K562 (cell line): Measurements from ENCODE around the gene AHNAK. TPM values are rescaled to one million over a fixed set of nuclear protein-coding genes. Genes with fewer than 3 reads are reported as not detected.
A peak's percentile ranks its signal among the peaks of the same experiment; 100 is the strongest.

Experiments used
- ATAC-seq: fragments of 200-7000 bp; cut with Tn5 transposase; 3 replicates; pipeline ENCODE4 v1.9.1; 2020; ENCODE audit warnings: moderate library complexity
- Bru-seq: library from RNA; stranded (reverse); fragments of 400-500 nt; gene quantifications from one replicate; lab custom pipeline; 2021; lab: Mats Ljungman, UMichigan
- BruChase-seq, 2 experiments: library from RNA; stranded (reverse); fragments of 400-500 nt; gene quantifications; one replicate each; lab custom pipeline; 2021; lab: Mats Ljungman, UMichigan
- BruUV-seq: library from RNA; stranded (reverse); fragments of 400-500 nt; replicated peaks from 2 replicates; lab custom pipeline; 2021; lab: Mats Ljungman, UMichigan
- CTCF ChIA-PET: fragments of 300-600 bp; formaldehyde crosslinking; extraction: SDS; loops from one replicate; lab custom pipeline; 2021; ENCODE audit warnings: low intra/inter-chr PET ratio; lab: Yijun Ruan, JAX
- POLR2A ChIA-PET: fragments of 300-600, 350-650 bp; sonication (Branson Sonifier 250); formaldehyde crosslinking; extraction: SDS; loops from one replicate; lab custom pipeline; 2021; ENCODE audit warnings: antibody characterized with exemption, inconsistent platforms; lab: Yijun Ruan, JAX
- DNase-seq, 4 experiments: peaks; one replicate each; pipeline versions ENCODE4 v3.0.0 to v3.0.0-alpha.2; 2011 to 2018; ENCODE audit warnings: low spot score in 3 of 4, mixed read lengths in 3 of 4; ENCODE audit errors: extremely low read depth in 1 of 4
- FAIRE-seq: peaks from 2 replicates; lab custom pipeline; 2011; peaks lifted over from hg19 to GRCh38; lab: Jason Lieb, UNC
- H2AFZ ChIP-seq: 2 replicates; pipeline ENCODE4 v1.6.0; 2011; ENCODE audit warnings: low read depth, low read length, control low read depth, inconsistent platforms
- H3K27ac ChIP-seq: fragments of 200-600 bp; 3 replicates; pipeline ENCODE4 v1.8.0; 2011; ENCODE audit warnings: low read depth, mild to moderate bottlenecking, control low read depth, inconsistent platforms, low read length, moderate library complexity, mixed read lengths; ENCODE audit errors: extremely low read depth
- H3K27me3 ChIP-seq, 2 experiments: fragments of 300-600 bp in 1 of 2; 2 replicates in 1 of 2; 3 replicates in 1 of 2; pipeline versions ENCODE4 v1.6.0 to v1.8.0; 2011; ENCODE audit warnings: inconsistent platforms in 2 of 2, low read length in 2 of 2, mild to moderate bottlenecking in 1 of 2, mixed read lengths in 1 of 2, moderate library complexity in 1 of 2; ENCODE audit not compliant: control insufficient read depth in 2 of 2, insufficient read depth in 2 of 2
- H3K36me3 ChIP-seq: fragments of 300-600 bp; 3 replicates; pipeline ENCODE4 v1.8.0; 2011; ENCODE audit warnings: mild to moderate bottlenecking, low read length, inconsistent platforms; ENCODE audit not compliant: control insufficient read depth, insufficient read depth
- H3K4me1 ChIP-seq, 2 experiments: fragments of 200-600 bp in 1 of 2; replicated peaks in 1 of 2; 2 replicates in 1 of 2; 3 replicates in 1 of 2; pipeline versions ENCODE4 v1.5.1 to v1.8.0; 2011; ENCODE audit warnings: inconsistent platforms in 2 of 2, low read length in 2 of 2, mild to moderate bottlenecking in 1 of 2, mixed read lengths in 1 of 2, moderate library complexity in 1 of 2; ENCODE audit not compliant: control insufficient read depth in 2 of 2, insufficient read depth in 2 of 2
- H3K4me2 ChIP-seq: 2 replicates; pipeline ENCODE4 v1.6.1; 2011; ENCODE audit warnings: low read length, control low read depth, inconsistent platforms, mixed read lengths; ENCODE audit not compliant: insufficient read depth
- H3K4me3 ChIP-seq: fragments of 200-600 bp; sonication (generic), shearing (Covaris generic); 2 replicates; pipeline ENCODE4 v1.5.1; 2016; ENCODE audit warnings: control low read depth, inconsistent platforms
- H3K79me2 ChIP-seq: fragments of 200-600 bp; 3 replicates; pipeline ENCODE4 v1.8.0; 2011; ENCODE audit warnings: low read length, inconsistent platforms; ENCODE audit not compliant: control insufficient read depth, insufficient read depth
- H3K9ac ChIP-seq, 2 experiments: 2 replicates each; pipeline versions ENCODE4 v1.6.0 to v1.6.1; 2011; ENCODE audit warnings: low read depth in 2 of 2, low read length in 2 of 2, control low read depth in 1 of 2, inconsistent platforms in 1 of 2, mild to moderate bottlenecking in 1 of 2, mixed read lengths in 1 of 2; ENCODE audit not compliant: insufficient read depth in 1 of 2
- H3K9me1 ChIP-seq: one replicate; pipeline ENCODE4 v1.6.0; 2011; ENCODE audit warnings: inconsistent platforms, mild to moderate bottlenecking, low read length, moderate library complexity; ENCODE audit not compliant: control insufficient read depth, insufficient read depth
- H3K9me3 ChIP-seq: replicated peaks from 2 replicates; pipeline ENCODE4 v1.5.1; 2011; ENCODE audit warnings: low read depth, low read length, inconsistent platforms; ENCODE audit not compliant: control insufficient read depth, insufficient read depth
- H4K20me1 ChIP-seq: replicated peaks from 2 replicates; pipeline ENCODE4 v1.6.1; 2011; ENCODE audit warnings: low read length, inconsistent platforms, mixed read lengths; ENCODE audit not compliant: control insufficient read depth, insufficient read depth
- CCNT2 ChIP-seq: IDR thresholded peaks from 2 replicates; pipeline ENCODE4 v1.6.1; 2011; ENCODE audit warnings: borderline replicate concordance, low read depth, mild to moderate bottlenecking, moderate library complexity, mixed read lengths, low read length; ENCODE audit not compliant: insufficient read length; ENCODE audit errors: extremely low read depth
- FIP1L1 ChIP-seq: fragments of 200-400 bp; formaldehyde crosslinking; IDR thresholded peaks from 2 replicates; pipeline ENCODE4 v1.6.1; 2018; ENCODE audit warnings: mild to moderate bottlenecking, low read depth, low read length; ENCODE audit not compliant: poor library complexity, severe bottlenecking
- GABPB1 ChIP-seq: sonication (generic); formaldehyde crosslinking; IDR thresholded peaks from 2 replicates; pipeline ENCODE4 v1.8.0; 2022; ENCODE audit warnings: mild to moderate bottlenecking, missing genetic modification reagents
- MCM2 ChIP-seq: fragments of 450-650 bp; IDR thresholded peaks from 2 replicates; pipeline ENCODE4 v1.6.1; 2017; ENCODE audit warnings: low read depth, mild to moderate bottlenecking
- PHTF2 ChIP-seq: fragments of 250-450 bp; sonication (Bioruptor Pico); IDR thresholded peaks from 2 replicates; pipeline ENCODE4 v1.5.0; 2021; ENCODE audit warnings: mild to moderate bottlenecking
- POLR2G ChIP-seq: fragments of 200-400 bp; formaldehyde crosslinking; IDR thresholded peaks from 2 replicates; pipeline ENCODE4 v1.6.1; 2017; ENCODE audit warnings: low read depth, mild to moderate bottlenecking, antibody characterized with exemption, low read length, moderate library complexity
- RBBP5 ChIP-seq: fragments of 200-600 bp; sonication (generic); IDR thresholded peaks from 2 replicates; pipeline ENCODE4 v1.6.1; 2012; ENCODE audit warnings: borderline replicate concordance, mild to moderate bottlenecking, low read length, control low read depth, inconsistent platforms; ENCODE audit not compliant: insufficient read depth, poor library complexity, severe bottlenecking
- RBFOX2 ChIP-seq: fragments of 200-400 bp; formaldehyde crosslinking; IDR thresholded peaks from 2 replicates; pipeline ENCODE4 v1.6.1; 2017; ENCODE audit warnings: low read depth, mild to moderate bottlenecking, low read length, moderate library complexity
- ZBTB33 ChIP-seq: sonication (generic); formaldehyde crosslinking; IDR thresholded peaks from 2 replicates; pipeline ENCODE4 v1.8.1; 2023; ENCODE audit warnings: mild to moderate bottlenecking, missing genetic modification reagents
- ZFP30 ChIP-seq: fragments of 250-450 bp; sonication (Bioruptor Pico); IDR thresholded peaks from 2 replicates; pipeline ENCODE4 v1.8.0; 2022; ENCODE audit warnings: moderate library complexity, mild to moderate bottlenecking, inconsistent platforms, borderline replicate concordance
- WGBS: fragments of 100-300 bp; shearing (Covaris generic); methylation state at CpG from one replicate; pipeline ENCODE4 v1.1.6; 2016; ENCODE audit warnings: low coverage, mixed read lengths; ENCODE audit not compliant: insufficient coverage; ENCODE audit errors: missing lambda C conversion rate; 5-methylcytosine and 5-hydroxymethylcytosine counted together
- in situ Hi-C: fragments of 300-500 bp; cut with MboI; formaldehyde crosslinking; loops from 4 replicates; pipeline ENCODE4 v1.15.0; 2018; ENCODE audit warnings: inconsistent platforms, mixed read lengths
- intact Hi-C: fragments of 100-400 bp; cut with micrococcal nuclease; formaldehyde crosslinking; loops from 2 replicates; pipeline ENCODE4 v1.14.2; 2022
- long read RNA-seq, 3 experiments: library from polyadenylated mRNA in 2 of 3; library from RNA in 1 of 3; unstranded in 2 of 3; stranded (forward) in 1 of 3; transcript quantifications; one replicate each; pipeline ENCODE4 v2.0.0, GENCODE V29; 2019 to 2022
- polyA minus RNA-seq, 3 experiments: library from RNA; depleted of rRNA, polyadenylated mRNA; stranded (reverse); fragments of >200 nt; gene quantifications; 2 replicates each; pipeline ENCODE4 v1.2.3, GENCODE V29; 2011
- polyA plus RNA-seq, 8 experiments: library from polyadenylated mRNA; depleted of rRNA in 4 of 8; stranded (reverse) in 5 of 8; unstranded in 3 of 8; fragments of >200 nt; fragmentation: Nextera tagmentation in 2 of 8; fragmentation: Illumina TruSeq in 1 of 8; extraction: Ambion mirVana in 2 of 8; extraction: Trizol in 1 of 8; gene quantifications; 2 replicates each; pipeline versions ENCODE4 v1.2.1 to v1.2.3, GENCODE V29; 2011 to 2014; ENCODE audit warnings: inconsistent platforms in 1 of 8, missing spikeins in 1 of 8
- total RNA-seq, 7 experiments: library from RNA; depleted of rRNA in 6 of 7; stranded (reverse); fragments of >200 nt in 6 of 7; fragmentation: Illumina TruSeq in 2 of 7; extraction: Trizol in 2 of 7; gene quantifications; 2 replicates each; pipeline versions ENCODE4 v1.2.1 to v1.2.3, GENCODE V29; 2011 to 2021; ENCODE audit warnings: low replicate concordance in 1 of 7

The AHNAK gene
- 39.7 and 135 TPM in 2 replicates for total RNA-seq (2011; cell fraction: chromatin; rRNA removed; ENCODE audit: low replicate concordance)
- 22.0 and 31.1 TPM in 2 replicates for total RNA-seq (2011; cell fraction: nucleolus; rRNA removed)
- 33.6 and 34.6 TPM in 2 replicates for total RNA-seq (2011; cell fraction: nucleoplasm; rRNA removed)
- total RNA-seq (2014; rRNA removed) = 66.4 and 75.0 TPM in 2 replicates
- 44.1 and 45.1 TPM in 2 replicates for total RNA-seq (2014; rRNA removed; fragmentation: Illumina TruSeq; extraction: Trizol)
- total RNA-seq (2015; rRNA removed; fragmentation: Illumina TruSeq; extraction: Trizol) = 71.3 and 71.7 TPM in 2 replicates
- 89.2 and 89.7 TPM in 2 replicates for total RNA-seq (2021)
- polyA plus RNA-seq (2011; rRNA removed) = 17.6 and 33.5 TPM in 2 replicates
- 5.7 and 18.0 TPM in 2 replicates for polyA plus RNA-seq (2011; cell fraction: cytosol; rRNA removed)
- polyA plus RNA-seq (2011; cell fraction: nucleus; rRNA removed) = 53.7 and 161 TPM in 2 replicates
- polyA plus RNA-seq (2012) = 43.6 and 58.2 TPM in 2 replicates
- polyA plus RNA-seq (2014; fragmentation: Illumina TruSeq; extraction: Trizol) = 35.3 and 45.0 TPM in 2 replicates
- 1 to 10 TPM; 1.5 to 2.5 TPM for polyA plus RNA-seq (2014; fragmentation: Nextera tagmentation; extraction: Ambion mirVana)
- polyA plus RNA-seq (2014; rRNA removed) = 26.0 and 30.1 TPM in 2 replicates
- polyA minus RNA-seq (2011; rRNA and poly(A)+ RNA removed) = 82.9 and 138 TPM in 2 replicates
- 55.4 and 84.5 TPM in 2 replicates for polyA minus RNA-seq (2011; cell fraction: cytosol; rRNA and poly(A)+ RNA removed)
- 20.5 and 109 TPM in 2 replicates for polyA minus RNA-seq (2011; cell fraction: nucleus; rRNA and poly(A)+ RNA removed)
- percentile 57 among the genes with signal in this experiment for Bru-seq, nascent RNA
- BruChase-seq, experiment 1, labeled RNA remaining after a 2-hour chase = percentile 67 among the genes with signal in this experiment
- BruChase-seq, experiment 2, labeled RNA remaining after a 6-hour chase = percentile 76 among the genes with signal in this experiment
- long read RNA-seq, experiment 1, full-length matches to known transcripts = 7 of 7 reads
- long read RNA-seq, experiment 1, partial matches to known transcripts = 0 of 7 reads
- long read RNA-seq, experiment 1, other reads (novel, unspliced or antisense) = 0 of 7 reads
- long read RNA-seq, experiment 2, full-length matches to known transcripts = 3 of 30 reads
- long read RNA-seq, experiment 2, partial matches to known transcripts = 0 of 30 reads
- long read RNA-seq, experiment 2, other reads (novel, unspliced or antisense) = 27 of 30 reads
- long read RNA-seq, experiment 3, full-length matches to known transcripts = 1 of 1 reads
- long read RNA-seq, experiment 3, partial matches to known transcripts = 0 of 1 reads
- long read RNA-seq, experiment 3, other reads (novel, unspliced or antisense) = 0 of 1 reads

- intact Hi-C loops = no loop called here
- H3K4me2 ChIP-seq = peak within 1 kb of the TSS; percentile 86
- POLR2A ChIA-PET = interaction anchor here (0.6 to 1.1 kb wide), 11 partner anchors 9 to 181 kb away, joined by 3 to 7 read pairs (median 4); partner anchors contain the start of genes HNRNPUL2 and TUT1
- TF ChIP-seq RBBP5 (peak; percentile 72), FIP1L1 (peak; percentile 72), MCM2 (no peak), GABPB1 (CRISPR knock-in tag) (peak; percentile 26; the same call in 1 of the 2 replicates), ZBTB33 (CRISPR knock-in tag) (0 out of 2 replicates have a peak, but pooled peaks have one; percentile 28), POLR2G (peak; percentile 92), PHTF2 (peak; percentile 26; the same call in 1 of the 2 replicates), ZFP30 (CRISPR knock-in tag) (no peak), CCNT2 (peak; percentile 47), RBFOX2 (peak; percentile 77)
These were observed at the start of gene AHNAK for GRCh38 chr11:62546244-62546928. AHNAK (minus strand) TSS chr11:62546806; CDS start chr11:62536098, 10,708 bp downstream.

More at GRCh38 chr11:62546244-62546928, at the start of gene AHNAK:
- DNase-seq (peak; percentile 81 to 87 (median 84)), FAIRE-seq (no peak), ATAC-seq (peak; percentile 78)
- peaks cover 6% of the 10 kb centered on the region for H3K9me1 ChIP-seq
- in situ Hi-C loops = no loop called here
- H3K27me3 ChIP-seq = no peaks in the 10 kb centered on the region
- H3K4me1 ChIP-seq = peaks cover 56 to 75% of the 10 kb centered on the region in 2 experiments
- H3K79me2 ChIP-seq = peaks cover 49% of the 10 kb centered on the region
- peak within 1 kb of the TSS; percentile 66 for H3K27ac ChIP-seq
- CTCF ChIA-PET = interaction anchor here (0.5 to 2.0 kb wide), 3 partner anchors 10 to 152 kb away, joined by 3 to 6 read pairs (median 3); no protein-coding TSS in a partner anchor
- BruUV-seq = no TSS peak
- H3K4me3 ChIP-seq = peak within 1 kb of the TSS; percentile 67
- H3K36me3 ChIP-seq = no peaks in the 10 kb centered on the region
- no peaks in the 10 kb centered on the region for H3K9me3 ChIP-seq
- peak within 1 kb of the TSS; percentile 66 to 95 for H3K9ac ChIP-seq
- H2AFZ ChIP-seq = peak within 1 kb of the TSS; percentile 84
- under 1% methylated on average over 32 of the region's 69 CpGs for WGBS
- no peaks in the 10 kb centered on the region; the same call in 1 of the 2 replicates for H4K20me1 ChIP-seq
